HL-60 (cell line): Measurements from ENCODE around the gene USF2.

Experiments
- DNase-seq, 2 experiments: peaks; one replicate each; pipeline ENCODE4 v3.0.0-alpha.2; 2010 to 2020; ENCODE audit warnings: low read depth in 1 of 2, low spot score in 1 of 2
- H3K27ac ChIP-seq: fragments of 250-450 bp; sonication (Bioruptor Pico); replicated peaks from 2 replicates; pipeline ENCODE4 v1.5.1; 2020; ENCODE audit warnings: mild to moderate bottlenecking, moderate library complexity
- H3K27me3 ChIP-seq: fragments of 250-450 bp; sonication (Bioruptor Pico); 2 replicates; pipeline ENCODE4 v1.5.1; 2021; ENCODE audit warnings: mild to moderate bottlenecking, moderate library complexity; ENCODE audit not compliant: insufficient read depth, poor library complexity, severe bottlenecking
- H3K4me3 ChIP-seq: replicated peaks from 2 replicates; pipeline ENCODE4 v1.5.1; 2011; ENCODE audit warnings: mild to moderate bottlenecking, control low read depth, low read length; ENCODE audit not compliant: insufficient read depth
- GABPA ChIP-seq: IDR thresholded peaks from 2 replicates; pipeline ENCODE4 v1.6.1; 2012; ENCODE audit warnings: low read depth
- POLR2AphosphoS5 ChIP-seq: IDR thresholded peaks from 2 replicates; pipeline ENCODE4 v1.6.1; 2012; ENCODE audit warnings: low read depth
- SPI1 ChIP-seq: IDR thresholded peaks from 2 replicates; pipeline ENCODE4 v1.6.1; 2012; ENCODE audit warnings: low read depth, mild to moderate bottlenecking, borderline replicate concordance
- TF ChIP-seq, protein P1 (sequence below): IDR thresholded peaks from 2 replicates; pipeline ENCODE4 v1.6.1; 2012; ENCODE audit warnings: low read depth; ENCODE audit not compliant: insufficient replicate concordance
- TF ChIP-seq, protein P2 (sequence below): IDR thresholded peaks from one replicate; pipeline ENCODE4 v1.5.1; 2011; ENCODE audit warnings: low read length, control low read depth, inconsistent platforms; ENCODE audit not compliant: insufficient read depth

Gene USF2

DNA sequence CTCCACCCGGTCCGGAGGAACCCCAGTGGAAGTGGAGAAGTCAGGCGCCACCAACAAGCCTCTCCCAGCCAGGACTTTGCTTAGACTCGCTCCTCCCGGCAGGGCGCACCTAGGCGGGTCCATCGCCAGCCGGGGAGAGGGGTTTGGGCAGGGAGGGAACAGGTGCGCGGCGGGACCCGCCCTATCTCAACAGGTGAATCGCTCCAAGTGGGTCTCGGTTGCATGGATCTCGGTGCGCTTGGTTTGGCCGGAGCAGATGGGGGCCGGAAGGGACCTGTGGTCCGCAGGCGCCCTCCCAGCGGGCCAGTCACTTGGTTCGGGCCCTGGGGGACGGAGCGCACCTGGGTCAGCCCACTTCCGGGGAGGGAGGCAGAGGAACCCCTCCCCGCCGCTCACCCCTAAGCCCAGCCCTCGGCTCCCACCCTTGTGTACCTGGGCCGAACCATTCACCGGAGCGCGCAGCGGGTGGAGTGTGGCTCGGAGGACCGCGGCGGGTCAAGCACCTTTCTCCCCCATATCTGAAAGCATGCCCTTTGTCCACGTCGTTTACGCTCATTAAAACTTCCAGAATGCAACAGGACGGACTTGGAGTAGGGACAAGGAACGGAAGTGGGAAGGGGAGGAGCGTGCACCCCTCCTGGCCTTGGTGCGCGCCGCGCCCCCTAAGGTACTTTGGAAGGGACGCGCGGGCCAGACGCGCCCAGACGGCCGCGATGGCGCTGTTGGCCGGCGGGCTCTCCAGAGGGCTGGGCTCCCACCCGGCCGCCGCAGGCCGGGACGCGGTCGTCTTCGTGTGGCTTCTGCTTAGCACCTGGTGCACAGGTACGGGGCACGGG, 20.2 kb upstream of the USF2 start, which contains the start of gene LSR:
Gene LSR (plus strand): TSS at position 693 of the 836 bp plus-strand sequence. CDS start 21 bp downstream, at position 714.
- Histone ChIP-seq H3K4me3 (no peak within 1 kb of the TSS), H3K27me3 (peaks cover 43% of the 10 kb centered on the region), H3K27ac (no peak within 1 kb of the TSS)
- no peak for DNase-seq
- TF ChIP-seq, protein P1, sequence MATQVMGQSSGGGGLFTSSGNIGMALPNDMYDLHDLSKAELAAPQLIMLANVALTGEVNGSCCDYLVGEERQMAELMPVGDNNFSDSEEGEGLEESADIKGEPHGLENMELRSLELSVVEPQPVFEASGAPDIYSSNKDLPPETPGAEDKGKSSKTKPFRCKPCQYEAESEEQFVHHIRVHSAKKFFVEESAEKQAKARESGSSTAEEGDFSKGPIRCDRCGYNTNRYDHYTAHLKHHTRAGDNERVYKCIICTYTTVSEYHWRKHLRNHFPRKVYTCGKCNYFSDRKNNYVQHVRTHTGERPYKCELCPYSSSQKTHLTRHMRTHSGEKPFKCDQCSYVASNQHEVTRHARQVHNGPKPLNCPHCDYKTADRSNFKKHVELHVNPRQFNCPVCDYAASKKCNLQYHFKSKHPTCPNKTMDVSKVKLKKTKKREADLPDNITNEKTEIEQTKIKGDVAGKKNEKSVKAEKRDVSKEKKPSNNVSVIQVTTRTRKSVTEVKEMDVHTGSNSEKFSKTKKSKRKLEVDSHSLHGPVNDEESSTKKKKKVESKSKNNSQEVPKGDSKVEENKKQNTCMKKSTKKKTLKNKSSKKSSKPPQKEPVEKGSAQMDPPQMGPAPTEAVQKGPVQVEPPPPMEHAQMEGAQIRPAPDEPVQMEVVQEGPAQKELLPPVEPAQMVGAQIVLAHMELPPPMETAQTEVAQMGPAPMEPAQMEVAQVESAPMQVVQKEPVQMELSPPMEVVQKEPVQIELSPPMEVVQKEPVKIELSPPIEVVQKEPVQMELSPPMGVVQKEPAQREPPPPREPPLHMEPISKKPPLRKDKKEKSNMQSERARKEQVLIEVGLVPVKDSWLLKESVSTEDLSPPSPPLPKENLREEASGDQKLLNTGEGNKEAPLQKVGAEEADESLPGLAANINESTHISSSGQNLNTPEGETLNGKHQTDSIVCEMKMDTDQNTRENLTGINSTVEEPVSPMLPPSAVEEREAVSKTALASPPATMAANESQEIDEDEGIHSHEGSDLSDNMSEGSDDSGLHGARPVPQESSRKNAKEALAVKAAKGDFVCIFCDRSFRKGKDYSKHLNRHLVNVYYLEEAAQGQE, result no peak
- TF ChIP-seq GABPA (no peak), SPI1 (no peak), POLR2AphosphoS5 (no peak)
- TF ChIP-seq, protein P2, sequence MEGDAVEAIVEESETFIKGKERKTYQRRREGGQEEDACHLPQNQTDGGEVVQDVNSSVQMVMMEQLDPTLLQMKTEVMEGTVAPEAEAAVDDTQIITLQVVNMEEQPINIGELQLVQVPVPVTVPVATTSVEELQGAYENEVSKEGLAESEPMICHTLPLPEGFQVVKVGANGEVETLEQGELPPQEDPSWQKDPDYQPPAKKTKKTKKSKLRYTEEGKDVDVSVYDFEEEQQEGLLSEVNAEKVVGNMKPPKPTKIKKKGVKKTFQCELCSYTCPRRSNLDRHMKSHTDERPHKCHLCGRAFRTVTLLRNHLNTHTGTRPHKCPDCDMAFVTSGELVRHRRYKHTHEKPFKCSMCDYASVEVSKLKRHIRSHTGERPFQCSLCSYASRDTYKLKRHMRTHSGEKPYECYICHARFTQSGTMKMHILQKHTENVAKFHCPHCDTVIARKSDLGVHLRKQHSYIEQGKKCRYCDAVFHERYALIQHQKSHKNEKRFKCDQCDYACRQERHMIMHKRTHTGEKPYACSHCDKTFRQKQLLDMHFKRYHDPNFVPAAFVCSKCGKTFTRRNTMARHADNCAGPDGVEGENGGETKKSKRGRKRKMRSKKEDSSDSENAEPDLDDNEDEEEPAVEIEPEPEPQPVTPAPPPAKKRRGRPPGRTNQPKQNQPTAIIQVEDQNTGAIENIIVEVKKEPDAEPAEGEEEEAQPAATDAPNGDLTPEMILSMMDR, result no peak

DNA sequence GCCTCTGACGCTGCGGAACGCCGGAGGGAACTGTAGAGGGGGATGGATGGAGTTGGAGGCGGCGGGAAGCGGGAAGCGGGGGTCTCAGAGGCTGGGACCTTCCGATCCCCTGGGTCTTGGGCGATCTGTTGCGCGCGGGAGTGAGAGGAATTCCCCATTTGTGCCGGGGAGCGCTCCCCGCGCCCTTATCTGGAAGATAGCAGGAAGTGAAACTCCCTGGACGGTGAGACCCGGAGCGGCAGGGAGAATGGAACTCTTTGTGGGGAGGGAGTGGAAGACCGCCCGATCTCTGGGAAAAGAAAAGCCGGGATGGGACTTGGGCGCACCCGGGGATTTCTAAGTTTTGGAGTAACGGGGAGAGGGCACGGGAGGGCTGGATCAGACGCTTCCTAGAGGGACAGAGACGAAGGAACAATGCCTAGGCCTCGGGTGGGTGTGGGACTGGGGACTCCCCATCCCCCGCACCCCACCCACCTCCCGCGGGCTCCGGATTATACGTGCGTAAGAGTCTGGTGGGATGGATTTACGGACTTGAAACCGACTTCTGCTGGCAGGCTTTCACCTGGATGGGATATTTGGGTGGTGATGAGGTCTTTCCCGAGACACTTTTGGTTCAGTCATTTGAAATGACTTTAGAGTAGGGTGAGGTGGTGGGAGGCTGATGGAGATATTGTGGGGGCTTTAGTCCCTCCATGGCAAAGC, 19.5 kb upstream of the USF2 start:
- Histone ChIP-seq H3K27me3 (peaks cover 43% of the 10 kb centered on the region), H3K27ac (no peak overlapping the region), H3K4me3 (no peak overlapping the region)
- TF ChIP-seq GABPA (no peak), POLR2AphosphoS5 (no peak), SPI1 (no peak)
- TF ChIP-seq, protein P2, result no peak
- TF ChIP-seq, protein P1, result no peak
- no peak for DNase-seq

DNA sequence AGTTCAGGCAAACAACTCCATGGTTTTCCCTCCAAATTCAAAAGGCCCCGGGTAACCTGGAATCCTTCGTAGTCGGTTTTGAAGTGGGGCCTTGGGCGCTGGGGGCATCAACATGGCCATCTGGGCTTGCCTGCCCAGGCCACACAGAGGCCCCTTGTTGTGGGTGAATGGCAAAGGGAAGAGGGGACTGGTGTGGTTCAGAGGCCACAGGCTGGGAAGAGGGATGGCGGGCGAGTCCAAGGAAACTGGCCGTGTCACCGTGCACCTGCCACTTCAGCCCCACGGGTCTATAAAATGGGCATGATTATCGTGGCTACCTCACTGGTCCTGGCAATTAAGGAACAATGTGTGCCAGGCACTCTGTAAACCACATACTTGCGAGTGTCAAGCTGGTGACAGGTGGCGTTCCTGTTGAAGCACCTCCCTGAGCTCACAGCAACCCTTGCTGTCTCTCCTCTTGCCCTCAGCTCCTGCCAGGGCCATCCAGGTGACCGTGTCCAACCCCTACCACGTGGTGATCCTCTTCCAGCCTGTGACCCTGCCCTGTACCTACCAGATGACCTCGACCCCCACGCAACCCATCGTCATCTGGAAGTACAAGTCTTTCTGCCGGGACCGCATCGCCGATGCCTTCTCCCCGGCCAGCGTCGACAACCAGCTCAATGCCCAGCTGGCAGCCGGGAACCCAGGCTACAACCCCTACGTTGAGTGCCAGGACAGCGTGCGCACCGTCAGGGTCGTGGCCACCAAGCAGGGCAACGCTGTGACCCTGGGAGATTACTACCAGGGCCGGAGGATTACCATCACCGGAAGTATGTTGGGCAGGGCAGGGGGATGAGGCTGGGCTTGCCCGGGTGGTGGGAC, 18.7 kb upstream of the USF2 start:
- no peak for DNase-seq
- TF ChIP-seq GABPA, result no peak
- TF ChIP-seq, protein P2, result no peak
- no peak for TF ChIP-seq SPI1
- no peak for TF ChIP-seq POLR2AphosphoS5
- TF ChIP-seq, protein P1, result no peak
- H3K4me3 ChIP-seq, result no peak overlapping the region
- no peak overlapping the region for H3K27ac ChIP-seq
- peaks cover 43% of the 10 kb centered on the region for H3K27me3 ChIP-seq
